Aorta (tissue), 5 donors: Measurements from ENCODE around the gene MEIKIN. TPM values are rescaled to one million over a fixed set of nuclear protein-coding genes. Genes with fewer than 3 reads are reported as not detected.

Source experiments
- ATAC-seq: fragments of 200-7000 bp; cut with Tn5 transposase; one replicate; pipeline ENCODE4 v1.9.1; 2022; ENCODE audit warnings: moderate library complexity; ENCODE audit not compliant: low FRiP score
- DNase-seq, 2 donors: peaks; one replicate each; pipeline ENCODE4 v3.0.0-alpha.2; 2020
- H3K27ac ChIP-seq, 2 donors: one replicate each; pipeline ENCODE4 v1.5.1; 2013; ENCODE audit warnings: low read length in 2 of 2, mild to moderate bottlenecking in 2 of 2, moderate library complexity in 2 of 2, control low read depth in 1 of 2, inconsistent platforms in 1 of 2, low read depth in 1 of 2
- H3K27me3 ChIP-seq, 2 donors: one replicate each; pipeline ENCODE4 v1.6.1; 2013; ENCODE audit warnings: control low read depth in 1 of 2, low read length in 1 of 2, mild to moderate bottlenecking in 1 of 2, moderate library complexity in 1 of 2; ENCODE audit not compliant: insufficient read depth in 2 of 2, control insufficient read depth in 1 of 2
- H3K36me3 ChIP-seq, 2 donors: one replicate each; pipeline ENCODE4 v1.6.1; 2013; ENCODE audit warnings: control low read depth in 1 of 2, low read length in 1 of 2, mild to moderate bottlenecking in 1 of 2; ENCODE audit not compliant: insufficient read depth in 2 of 2, control insufficient read depth in 1 of 2
- H3K4me1 ChIP-seq, 2 donors: one replicate each; pipeline ENCODE4 v1.6.1; 2013; ENCODE audit warnings: low read length in 2 of 2, control low read depth in 1 of 2, mild to moderate bottlenecking in 1 of 2, moderate library complexity in 1 of 2; ENCODE audit not compliant: insufficient read depth in 2 of 2, control insufficient read depth in 1 of 2
- H3K4me3 ChIP-seq, 2 donors: one replicate each; pipeline ENCODE4 v1.5.1; 2013; ENCODE audit warnings: low read length in 2 of 2, control low read depth in 1 of 2, mild to moderate bottlenecking in 1 of 2
- H3K9me3 ChIP-seq: one replicate; pipeline ENCODE4 v1.6.1; 2013; ENCODE audit warnings: mild to moderate bottlenecking, low read length; ENCODE audit not compliant: control insufficient read depth
- WGBS, 2 donors: extraction: QIAGEN DNeasy Blood & Tissue Kit; methylation state at CpG; one replicate each; pipeline ENCODE4 v1.1.7; 2013; 5-methylcytosine and 5-hydroxymethylcytosine counted together
- intact Hi-C, 2 donors: fragments of 100-400 bp; cut with DNase I; formaldehyde crosslinking; loops; one replicate each; pipeline versions ENCODE4 v1.14.2 to v1.15.0; 2022
- polyA plus RNA-seq, 2 donors: library from polyadenylated mRNA; stranded (reverse); fragments of 200-250 nt; gene quantifications; one replicate each; pipeline ENCODE4 v1.2.3, GENCODE V29; 2013
- total RNA-seq, 2 donors: library from RNA; stranded (reverse); fragmentation: NEBNext Ultra II Directional; extraction: Animal tissue kit (Norgen Biotek cat#: 25700); gene quantifications; one replicate each; pipeline ENCODE4 v1.2.1, GENCODE V29; 2021
- donor health status: healthy with polysubstance abuse.
- donor health status: Bipolar disorder and iron deficiency.
- donor health status: DM: no; HTN: no; CAD: no.
- donor health status: DM: no; HTN: no; CAD: no.
- donor health status: DM: yes; HTN: yes; CAD: no.

The MEIKIN gene
- total and polyA plus RNA-seq, 4 donors: 1.2 to 3.4 TPM; not detected in 2

DNA sequence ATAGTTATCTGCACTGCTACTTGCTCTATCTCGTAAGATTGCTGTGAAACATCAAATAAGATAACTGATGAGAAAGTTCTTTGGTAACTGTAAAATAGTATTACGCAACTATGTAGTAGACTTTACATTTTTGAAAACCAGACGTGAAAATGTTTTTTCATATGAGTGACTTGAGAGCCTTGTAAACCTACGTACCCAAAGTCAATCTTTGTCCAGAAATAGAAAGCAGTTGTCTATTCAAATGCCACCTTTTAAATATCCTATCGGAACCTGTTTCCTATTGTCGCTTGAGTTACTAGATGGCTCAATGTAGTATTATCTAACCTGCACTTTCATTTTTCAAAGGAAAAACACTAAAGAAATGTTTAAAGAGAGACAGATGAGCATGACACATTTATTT lies 150.2 kb downstream of the MEIKIN start:
- Histone ChIP-seq H3K36me3 (no peaks in the 10 kb centered on the region), H3K27me3 (no peaks in the 10 kb centered on the region), H3K27ac (no peak overlapping the region), H3K9me3 (no peaks in the 10 kb centered on the region), H3K4me1 (peaks cover 0 to 4% of the 10 kb centered on the region in 2 donors), H3K4me3 (peak overlapping the region; percentile 69 to 97)
- WGBS, 2 donors: 44 to 46% methylated on average over 6 of the region's 6 CpGs
- no peak for ATAC-seq
- DNase-seq: no peak
- intact Hi-C loops: loop anchor here (5.0 kb wide), 2 partner anchors 158 to 208 kb away; partner anchors contain the start of gene RAPGEF6 (in 1 of the 2)

DNA sequence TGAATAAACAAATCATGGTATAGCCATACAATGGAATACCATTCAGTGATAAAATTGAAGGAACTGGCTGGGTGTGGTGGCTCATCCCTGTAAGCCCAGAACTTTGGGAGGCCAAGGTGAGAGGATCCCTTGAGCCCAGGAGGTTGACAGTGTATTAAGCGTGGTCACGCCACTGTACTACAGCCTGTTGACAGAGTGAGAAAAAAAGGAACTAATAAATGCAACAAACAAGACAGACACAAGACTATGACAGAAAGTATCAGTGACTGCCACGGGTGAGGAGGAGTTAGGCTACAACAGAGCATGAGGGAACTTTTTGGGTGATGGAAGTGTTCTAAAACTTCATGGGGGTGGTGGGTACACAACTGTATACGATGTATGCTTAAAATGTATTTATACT lies 150.9 kb downstream of the MEIKIN start:
- peaks cover 0 to 4% of the 10 kb centered on the region in 2 donors for H3K4me1 ChIP-seq

DNA sequence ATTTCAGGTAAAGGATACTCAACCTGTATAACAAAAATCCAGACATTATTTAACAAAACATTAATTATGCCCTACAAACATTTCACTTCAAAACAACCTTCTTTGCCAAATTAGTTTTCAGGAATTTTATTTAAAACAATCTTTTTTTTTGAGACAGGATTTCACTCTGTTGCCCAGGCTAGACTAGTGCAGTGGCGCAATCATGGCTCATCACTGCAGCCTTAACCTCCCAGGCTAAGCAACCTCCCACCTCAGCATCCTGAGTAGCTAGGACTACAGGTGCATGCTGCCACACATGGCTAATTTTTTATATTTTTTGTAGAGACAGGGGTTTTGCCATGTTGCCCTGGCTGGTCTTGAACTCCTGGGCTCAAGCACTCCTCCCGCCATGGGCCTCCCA lies 152.6 kb downstream of the MEIKIN start:
- Histone ChIP-seq H3K27ac (no peak overlapping the region), H3K9me3 (no peaks in the 10 kb centered on the region), H3K4me3 (no peak overlapping the region), H3K36me3 (no peaks in the 10 kb centered on the region), H3K27me3 (no peaks in the 10 kb centered on the region), H3K4me1 (peaks cover 0 to 4% of the 10 kb centered on the region in 2 donors)
- 95 to 100% methylated on average over 2 of the region's 2 CpGs for WGBS, 2 donors
- intact Hi-C loops: loop anchor here in 1 of 2 donors (5.0 kb wide), 1 partner anchor 36 kb away; no protein-coding TSS in a partner anchor
- ATAC-seq (no peak), DNase-seq (no peak)

More for the DNA sequence above, 150.9 kb downstream of the MEIKIN start:
- 76 to 82% methylated on average over 4 of the region's 4 CpGs for WGBS, 2 donors
- Histone ChIP-seq H3K9me3 (no peaks in the 10 kb centered on the region), H3K36me3 (no peaks in the 10 kb centered on the region), H3K27me3 (no peaks in the 10 kb centered on the region), H3K4me3 (no peak overlapping the region), H3K27ac (peak overlapping the region in 1 of 2 donors; percentile 11)
- no peak for ATAC-seq
- intact Hi-C loops: loop anchor here in 1 of 2 donors (5.0 kb wide), 1 partner anchor 37 kb away; no protein-coding TSS in a partner anchor
- DNase-seq: no peak

- intact Hi-C loops: loop anchor here in 1 of 2 donors (5.0 kb wide), 1 partner anchor 35 kb away; no protein-coding TSS in a partner anchor
- Histone ChIP-seq H3K36me3 (no peaks in the 10 kb centered on the region), H3K9me3 (no peaks in the 10 kb centered on the region), H3K27ac (no peak overlapping the region), H3K4me3 (no peak overlapping the region), H3K4me1 (peaks cover 2 to 4% of the 10 kb centered on the region in 2 donors), H3K27me3 (no peaks in the 10 kb centered on the region)
- 86 to 100% methylated on average over 2 to 6 of the region's 6 CpGs for WGBS, 2 donors
- DNase-seq (no peak), ATAC-seq (no peak)
These were observed 153.6 kb downstream of the MEIKIN start for GRCh38 chr5:131791866-131792265.

- no peak overlapping the region for H3K27ac ChIP-seq
- intact Hi-C loops: loop anchor here in 1 of 2 donors (5.0 kb wide), 1 partner anchor 33 kb away; no protein-coding TSS in a partner anchor
- ATAC-seq: no peak
- WGBS, 2 donors: 92 to 94% methylated on average over 2 of the region's 2 CpGs
- no peaks in the 10 kb centered on the region for H3K36me3 ChIP-seq
- peaks cover 2 to 4% of the 10 kb centered on the region in 2 donors for H3K4me1 ChIP-seq
- no peak for DNase-seq
- H3K9me3 ChIP-seq: no peaks in the 10 kb centered on the region
- no peak overlapping the region for H3K4me3 ChIP-seq
- H3K27me3 ChIP-seq: no peaks in the 10 kb centered on the region
These were observed 154.9 kb downstream of the MEIKIN start for GRCh38 chr5:131790550-131790949.

DNA sequence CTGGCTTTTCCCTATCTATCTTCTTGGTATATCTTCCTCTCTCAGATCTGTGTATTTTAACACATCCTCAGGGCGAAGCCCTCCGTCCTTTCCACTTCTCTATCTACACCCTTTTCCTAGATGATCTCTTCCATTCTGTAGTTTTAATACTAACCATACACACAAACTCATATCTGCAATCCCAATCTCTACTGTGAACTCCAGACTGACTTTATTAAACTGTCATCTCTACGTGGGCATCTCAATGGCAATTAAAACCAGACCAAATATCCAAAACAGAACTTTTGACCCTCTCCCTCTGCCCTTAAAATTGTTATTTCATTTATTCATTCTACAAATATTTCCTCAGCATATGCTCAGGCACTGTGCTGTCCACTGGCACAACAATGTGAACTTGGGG lies 155.7 kb downstream of the MEIKIN start:
- H3K27ac ChIP-seq: no peak overlapping the region
- H3K27me3 ChIP-seq: no peaks in the 10 kb centered on the region
- no peaks in the 10 kb centered on the region for H3K36me3 ChIP-seq
- H3K9me3 ChIP-seq: no peaks in the 10 kb centered on the region
- peaks cover 2 to 4% of the 10 kb centered on the region in 2 donors for H3K4me1 ChIP-seq
- ATAC-seq: no peak
- WGBS, 2 donors: 79 to 82% methylated on average over 3 of the region's 3 CpGs
- DNase-seq: no peak
- intact Hi-C loops: loop anchor here in 1 of 2 donors (5.0 kb wide), 1 partner anchor 32 kb away; no protein-coding TSS in a partner anchor
- no peak overlapping the region for H3K4me3 ChIP-seq

- H3K4me1 ChIP-seq: peaks cover 0 to 2% of the 10 kb centered on the region in 2 donors
- H3K27me3 ChIP-seq: no peaks in the 10 kb centered on the region
- 86% methylated on average over 4 of the region's 4 CpGs for WGBS, 2 donors
- intact Hi-C loops: no loop called here
- no peaks in the 10 kb centered on the region for H3K36me3 ChIP-seq
- no peak for ATAC-seq
- no peak overlapping the region for H3K27ac ChIP-seq
- no peak for DNase-seq
- H3K4me3 ChIP-seq: no peak overlapping the region
- H3K9me3 ChIP-seq: no peaks in the 10 kb centered on the region
These were observed 157.7 kb downstream of the MEIKIN start for GRCh38 chr5:131787736-131788135.

- intact Hi-C loops: no loop called here
- Histone ChIP-seq H3K36me3 (no peaks in the 10 kb centered on the region), H3K4me3 (no peak overlapping the region), H3K27me3 (no peaks in the 10 kb centered on the region), H3K27ac (peak overlapping the region in 1 of 2 donors; percentile 19), H3K9me3 (no peaks in the 10 kb centered on the region), H3K4me1 (peaks cover 0 to 2% of the 10 kb centered on the region in 2 donors)
- WGBS, 2 donors: 73 to 79% methylated on average over 4 of the region's 4 CpGs
- DNase-seq: no peak
- no peak for ATAC-seq
These were observed 158.4 kb downstream of the MEIKIN start for GRCh38 chr5:131786900-131787692.

DNA sequence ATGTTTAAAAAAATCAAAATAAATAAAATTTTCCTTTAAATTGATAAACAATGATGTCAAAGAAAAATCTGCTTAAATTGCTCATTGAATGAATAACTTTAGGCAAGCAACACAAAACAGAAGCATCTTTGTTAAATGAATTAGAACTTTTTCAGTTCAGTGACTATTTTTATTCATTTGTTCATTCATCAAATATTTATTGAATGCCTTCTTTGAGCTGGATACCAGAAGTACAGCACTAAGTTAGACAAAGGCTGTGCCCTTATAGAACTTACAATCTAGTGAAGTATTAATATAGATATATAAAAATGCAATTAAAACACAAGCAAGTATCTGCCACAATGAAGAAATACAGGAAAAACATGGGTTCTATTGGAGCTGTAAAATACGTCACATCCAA lies 159.4 kb downstream of the MEIKIN start:
- no peaks in the 10 kb centered on the region for H3K9me3 ChIP-seq
- ATAC-seq (no peak), DNase-seq (no peak)
- H3K36me3 ChIP-seq: no peaks in the 10 kb centered on the region
- intact Hi-C loops: no loop called here
- H3K27me3 ChIP-seq: no peaks in the 10 kb centered on the region
- H3K4me1 ChIP-seq: peaks cover 0 to 2% of the 10 kb centered on the region in 2 donors
- H3K4me3 ChIP-seq: no peak overlapping the region
- no peak overlapping the region for H3K27ac ChIP-seq
- 97 to 100% methylated on average over 1 of the region's 1 CpG for WGBS, 2 donors
